NCI-H1436 (cell line): ENCODE results near the gene KRTAP4-9.
"Not testable (repeated sequence)": the region's sequence is repeated elsewhere in the genome, so short reads cannot be mapped to it uniquely, and the experiment has no call there.

Experiments used
- DNase-seq: peaks from one replicate; lab custom pipeline; 2025; lab: John Stamatoyannopoulos, UW

KRTAP4-9 gene

DNA sequence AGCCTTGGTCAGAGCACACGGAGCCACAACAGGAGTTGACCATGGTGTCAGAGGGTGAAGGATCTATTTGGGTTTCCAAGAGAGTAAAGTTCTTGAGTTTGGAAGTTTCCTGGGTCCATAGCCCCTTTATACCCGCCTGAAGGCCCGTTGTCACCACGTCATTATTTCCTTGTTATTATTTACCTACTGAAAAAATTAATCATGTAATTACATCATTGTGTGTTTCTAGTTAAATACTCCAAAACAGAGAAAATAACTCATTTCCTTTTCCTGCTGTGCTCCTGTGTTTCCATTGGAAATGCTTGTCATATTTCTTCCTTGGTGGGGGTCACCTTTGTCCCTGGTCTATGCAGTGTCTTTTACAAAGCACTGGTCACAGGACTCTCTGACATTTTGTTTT, 7.1 kb upstream of the KRTAP4-9 start, which contains the start of gene KRTAP4-8:
Gene KRTAP4-8, minus strand, starts transcription at position 101 of the 400 bp plus-strand sequence. Its CDS starts 58 bp downstream, at position 43.
- no peak for DNase-seq

DNA sequence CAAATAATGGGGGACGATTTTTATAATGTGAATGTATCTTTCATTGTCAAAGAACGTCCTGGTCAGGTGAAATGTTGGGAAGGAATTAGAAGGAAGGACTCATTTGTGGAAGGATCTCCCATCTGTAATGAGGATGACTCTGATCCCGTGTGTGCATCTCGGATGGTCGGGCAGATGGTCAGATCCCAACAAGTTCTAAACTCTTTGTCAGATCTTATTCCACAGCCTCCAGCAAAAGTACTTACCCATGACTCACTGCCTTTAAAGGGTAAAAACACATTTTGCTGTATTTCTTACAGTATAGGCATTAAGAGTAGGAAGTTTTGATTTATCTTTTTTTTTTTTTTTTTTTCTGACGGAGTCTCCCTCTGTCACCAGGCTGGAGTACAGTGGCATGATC, 6.7 kb upstream of the KRTAP4-9 start:
- no peak for DNase-seq

DNA sequence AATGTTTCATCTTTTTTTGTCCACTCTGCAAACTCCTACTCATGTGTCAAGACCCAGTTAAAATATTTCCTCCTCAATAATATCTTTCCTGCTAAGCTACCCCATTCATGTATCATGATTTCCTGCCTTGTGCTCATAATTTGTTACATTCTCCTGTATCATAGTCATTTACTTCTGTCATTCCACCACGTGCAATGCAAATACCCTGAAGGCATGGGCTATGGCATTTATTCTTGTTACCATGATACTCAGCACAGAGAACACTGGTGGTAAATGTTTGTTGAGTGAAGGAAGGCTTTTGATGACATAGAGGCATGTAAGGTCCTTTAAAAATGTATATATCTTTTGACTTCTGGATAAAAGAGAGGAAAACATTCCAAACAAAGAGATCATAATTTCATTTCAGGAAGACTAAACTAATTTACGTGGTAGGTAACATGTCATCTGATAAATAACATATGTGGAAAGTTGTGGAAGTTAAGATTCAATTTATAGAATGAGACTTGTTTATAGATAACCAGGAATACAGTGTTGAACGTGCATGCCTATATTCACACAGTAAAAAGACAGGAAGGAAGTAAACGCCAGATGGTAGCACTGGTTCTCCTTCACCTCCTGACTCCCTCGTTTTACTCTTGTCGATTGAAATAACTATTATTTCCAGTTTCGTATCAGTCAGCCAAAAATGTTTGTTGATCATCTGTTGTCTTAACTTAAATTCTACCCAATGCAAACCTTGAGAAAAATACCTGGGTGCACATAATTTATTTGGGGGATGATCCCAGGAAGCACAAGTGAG, 5.3 kb upstream of the KRTAP4-9 start:
- DNase-seq = not testable (repeated sequence)

DNA sequence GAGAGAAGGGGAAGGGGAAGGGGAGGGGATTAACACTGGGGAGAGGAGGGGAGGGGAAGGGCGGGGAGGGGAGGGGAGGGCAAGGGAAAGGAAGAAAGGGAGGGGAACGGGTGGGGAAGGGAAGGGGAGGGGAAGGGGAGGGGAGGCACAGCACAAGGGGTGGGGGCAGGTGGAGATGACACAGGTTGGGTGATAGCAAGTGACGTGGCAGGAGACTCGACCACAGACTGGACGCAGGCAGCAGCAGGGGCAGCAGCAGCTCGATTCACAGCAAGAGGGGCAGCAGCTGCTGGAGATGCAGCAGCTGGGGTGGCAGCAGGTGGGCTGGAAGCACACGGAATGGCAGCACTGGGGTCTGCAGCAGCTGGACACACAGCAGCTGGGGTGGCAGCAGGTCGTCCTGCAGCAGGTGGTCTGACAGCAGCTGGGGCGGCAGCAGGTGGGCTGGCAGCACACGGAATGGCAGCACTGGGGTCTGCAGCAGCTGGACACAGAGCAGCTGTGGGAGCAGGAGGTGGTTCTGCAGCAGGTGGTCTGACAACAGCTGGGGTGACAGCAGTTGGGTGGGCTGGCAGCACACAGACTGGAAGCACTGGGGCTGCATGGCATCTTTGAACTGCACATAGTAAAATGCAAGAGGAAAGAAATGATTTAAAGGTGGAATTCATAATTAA, 3.5 kb upstream of the KRTAP4-9 start, which contains the start of gene KRTAP4-16:
Gene KRTAP4-16, minus strand, starts transcription at position 624 of the 674 bp plus-strand sequence. Its CDS starts 0 bp downstream, at position 624.
- DNase-seq = no peak

DNA sequence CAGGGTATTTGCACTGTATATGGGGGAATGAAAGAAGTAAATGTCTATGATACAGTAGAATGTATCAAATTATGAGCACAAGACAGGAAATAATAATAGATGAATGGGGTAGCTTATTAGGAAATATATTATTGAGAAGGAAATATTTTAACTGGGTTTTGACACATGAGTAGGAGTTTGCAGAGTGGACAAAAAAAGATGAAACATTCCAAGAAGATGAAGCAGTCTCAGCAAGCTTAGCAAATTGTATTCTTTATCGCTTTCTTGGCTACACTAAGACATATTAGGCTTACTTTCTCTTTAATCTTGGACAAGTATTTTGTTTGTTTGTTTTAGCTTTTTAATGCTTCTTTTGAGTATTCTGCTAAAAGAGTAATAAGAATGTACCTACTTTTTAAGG, 1.3 kb upstream of the KRTAP4-9 start:
- DNase-seq = no peak

DNA sequence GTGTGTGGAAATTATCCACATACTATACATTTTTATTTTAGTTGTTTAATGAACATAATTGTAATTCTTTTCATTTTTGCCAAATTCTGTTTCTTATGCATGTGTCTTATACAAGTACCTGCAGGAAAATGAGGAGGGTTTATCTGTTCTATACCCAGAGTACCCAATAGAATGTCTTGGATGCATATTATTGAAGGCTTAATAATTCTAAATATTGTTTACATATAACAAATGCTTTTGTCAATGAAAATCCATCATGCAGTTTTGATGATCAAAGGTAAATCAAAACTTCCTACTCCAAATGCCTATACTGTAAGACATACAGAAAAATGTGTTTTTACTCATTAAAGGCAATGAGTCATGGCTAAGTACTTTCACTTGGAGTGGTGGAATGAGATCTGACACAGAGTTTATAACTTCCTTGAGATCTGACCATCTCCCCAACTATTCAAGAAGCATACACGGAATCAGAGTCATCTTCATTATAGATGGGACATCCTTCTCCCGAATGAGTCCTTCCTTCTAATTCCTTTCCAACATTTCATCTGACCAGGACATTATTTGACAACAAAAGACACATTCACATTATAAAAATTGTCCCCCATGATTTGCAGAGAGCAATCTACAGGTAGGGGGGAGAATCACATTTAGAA, 677 bp upstream of the KRTAP4-9 start:
- DNase-seq = not testable (repeated sequence)

DNA sequence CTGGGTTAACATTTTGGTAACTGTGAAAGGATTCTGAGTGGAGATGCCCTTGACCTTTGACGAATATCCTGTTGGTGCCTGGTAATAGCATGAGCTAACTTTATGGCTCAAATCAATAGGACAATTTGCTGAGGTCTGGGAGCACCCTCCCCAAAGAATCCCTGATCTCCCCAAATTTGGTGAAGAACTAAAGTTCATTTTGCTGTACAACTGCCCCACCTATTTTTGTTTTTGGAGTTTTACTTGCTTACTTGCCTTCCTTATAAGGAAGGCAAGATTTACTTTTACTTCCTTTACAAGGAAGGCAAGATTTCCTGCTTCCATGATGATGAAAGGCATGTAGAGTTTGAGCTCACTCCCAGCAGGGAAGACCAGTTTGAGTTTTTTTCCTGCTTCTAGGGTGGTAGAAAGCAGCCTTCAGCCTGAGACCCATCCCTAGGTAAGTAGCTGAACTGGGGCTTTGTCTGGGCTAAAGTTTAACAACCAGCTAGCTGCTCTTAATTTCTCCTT, 2.8 kb downstream of the KRTAP4-9 start:
- DNase-seq = no peak

DNA sequence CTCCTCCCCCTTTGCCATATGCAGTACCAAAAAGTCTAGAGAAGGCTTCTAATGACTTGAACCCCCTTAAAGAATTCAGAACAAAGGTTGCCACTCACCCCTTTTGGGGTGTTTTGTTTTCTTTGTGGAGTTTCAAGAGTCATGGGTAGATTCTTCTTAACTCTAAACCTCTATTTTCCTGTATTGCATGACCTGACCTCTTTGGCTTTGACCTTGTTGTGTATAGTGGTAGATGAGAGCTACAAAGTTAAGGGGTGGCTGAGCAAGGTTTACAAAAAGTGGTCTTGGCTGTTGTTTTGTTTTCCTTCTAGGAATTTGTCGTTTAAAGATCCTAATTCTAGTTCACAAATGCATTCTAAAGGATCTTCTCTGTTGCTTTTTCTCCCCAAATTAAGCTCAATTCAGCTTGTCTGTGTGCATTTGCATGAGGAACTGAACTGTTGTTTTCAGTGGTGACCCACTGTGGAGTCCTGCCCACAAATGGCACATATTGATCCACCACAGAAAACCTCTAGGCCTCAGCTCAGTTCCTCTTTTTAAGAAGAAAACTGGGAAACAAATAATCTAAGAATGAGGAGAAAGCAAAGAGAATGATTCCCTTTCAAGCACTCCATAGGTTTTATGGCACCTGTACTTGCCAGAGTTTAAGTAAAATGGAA, 3.7 kb downstream of the KRTAP4-9 start:
- not testable (repeated sequence) for DNase-seq

DNA sequence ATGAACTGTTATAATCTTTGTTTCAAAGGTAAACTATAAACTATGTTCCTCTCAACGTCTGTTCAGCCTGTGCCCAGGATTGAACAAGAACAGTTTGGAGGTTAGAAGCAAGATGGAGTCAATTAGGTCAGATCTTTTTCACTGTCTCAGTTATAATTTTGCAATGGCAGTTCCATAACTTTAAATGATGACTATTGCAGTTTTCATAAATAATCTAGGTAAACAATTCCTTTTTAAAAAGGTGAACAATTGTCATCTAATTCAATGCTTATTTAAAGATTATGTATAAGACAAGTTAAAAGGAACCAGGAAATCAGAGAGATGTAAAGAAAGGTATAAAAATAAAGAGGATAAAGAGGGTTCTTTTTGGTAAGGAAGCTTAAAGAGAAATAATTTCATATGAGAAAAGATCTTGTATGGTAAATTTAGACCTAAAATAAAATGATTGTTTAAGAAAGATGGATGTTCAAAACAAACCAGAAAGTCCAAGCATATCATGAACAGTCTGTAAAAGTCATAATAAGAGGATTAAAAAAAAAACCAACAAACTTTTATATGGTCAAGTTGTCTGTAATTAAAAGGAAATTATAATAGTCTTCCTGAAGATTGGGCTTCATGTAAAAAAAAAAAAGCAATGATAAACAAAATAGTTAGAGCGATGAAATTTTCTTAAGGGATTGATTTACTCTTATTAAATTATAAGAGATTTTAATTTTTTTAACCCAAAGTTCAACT, 6.1 kb downstream of the KRTAP4-9 start:
- DNase-seq = no peak

DNA sequence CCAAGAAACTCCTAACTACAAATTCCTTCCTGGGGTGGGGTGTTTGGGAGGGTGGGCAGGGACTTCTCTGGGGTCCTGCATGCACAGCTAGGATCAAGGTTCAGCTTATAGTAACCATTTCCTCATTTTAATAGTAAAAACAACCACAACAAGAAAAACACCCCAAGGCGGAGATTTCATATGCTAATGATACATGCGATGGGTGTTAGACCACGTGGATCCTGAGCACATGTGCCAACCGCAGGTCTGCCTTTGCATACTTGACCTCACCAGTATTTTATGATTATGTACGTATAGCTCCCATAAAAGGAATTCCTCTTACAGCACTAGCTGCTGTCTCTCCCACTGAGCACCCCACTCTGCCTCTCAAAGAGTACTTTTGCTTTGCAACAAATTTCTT, 11.1 kb downstream of the KRTAP4-9 start:
- no peak for DNase-seq

DNA sequence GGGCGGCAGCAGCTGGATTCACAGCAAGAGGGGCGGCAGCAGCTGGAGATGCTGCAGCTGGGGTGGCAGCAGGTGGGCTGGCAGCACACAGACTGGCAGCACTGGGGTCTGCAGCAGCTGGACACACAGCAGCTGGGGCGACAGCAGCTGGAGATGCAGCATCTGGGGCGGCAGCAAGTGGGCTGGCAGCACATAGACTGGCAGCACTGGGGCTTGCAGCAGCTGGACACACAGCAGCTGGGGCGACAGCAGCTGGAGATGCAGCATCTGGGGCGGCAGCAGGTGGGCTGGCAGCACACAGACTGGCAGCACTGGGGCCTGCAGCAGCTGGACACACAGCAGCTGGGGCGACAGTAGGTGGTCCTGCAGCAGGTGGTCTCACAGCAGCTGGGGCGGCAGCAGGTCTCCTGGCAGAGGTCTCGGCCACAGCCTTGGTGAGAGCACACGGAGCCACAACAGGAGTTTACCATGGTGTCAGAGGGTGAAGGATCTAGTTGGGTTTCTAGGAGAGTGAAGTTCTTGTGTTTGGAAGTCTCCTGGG, 12.7 kb downstream of the KRTAP4-9 start, which contains the start of gene KRTAP4-11:
Gene KRTAP4-11, minus strand, starts transcription at position 528 of the 541 bp plus-strand sequence. Its CDS starts 58 bp downstream, at position 470.
- DNase-seq = not testable (repeated sequence)

DNA sequence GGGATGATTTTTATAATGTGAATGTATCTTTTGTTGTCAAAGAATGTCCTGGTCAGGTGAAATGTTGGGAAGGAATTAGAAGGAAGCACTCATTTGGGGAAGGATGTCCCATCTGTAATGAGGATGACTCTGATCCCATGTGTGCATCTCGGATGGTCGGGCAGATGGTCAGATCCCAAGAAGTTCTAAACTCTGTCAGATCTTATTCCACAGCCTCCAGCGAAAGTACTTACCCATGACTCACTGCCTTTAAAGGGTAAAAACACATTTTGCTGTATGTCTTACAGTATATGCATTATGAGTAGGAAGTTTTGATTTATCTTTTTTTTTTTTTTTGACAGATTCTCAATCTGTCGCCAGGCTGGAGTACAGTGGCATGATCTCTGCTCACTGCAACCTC, 13.5 kb downstream of the KRTAP4-9 start:
- DNase-seq = no peak

DNA sequence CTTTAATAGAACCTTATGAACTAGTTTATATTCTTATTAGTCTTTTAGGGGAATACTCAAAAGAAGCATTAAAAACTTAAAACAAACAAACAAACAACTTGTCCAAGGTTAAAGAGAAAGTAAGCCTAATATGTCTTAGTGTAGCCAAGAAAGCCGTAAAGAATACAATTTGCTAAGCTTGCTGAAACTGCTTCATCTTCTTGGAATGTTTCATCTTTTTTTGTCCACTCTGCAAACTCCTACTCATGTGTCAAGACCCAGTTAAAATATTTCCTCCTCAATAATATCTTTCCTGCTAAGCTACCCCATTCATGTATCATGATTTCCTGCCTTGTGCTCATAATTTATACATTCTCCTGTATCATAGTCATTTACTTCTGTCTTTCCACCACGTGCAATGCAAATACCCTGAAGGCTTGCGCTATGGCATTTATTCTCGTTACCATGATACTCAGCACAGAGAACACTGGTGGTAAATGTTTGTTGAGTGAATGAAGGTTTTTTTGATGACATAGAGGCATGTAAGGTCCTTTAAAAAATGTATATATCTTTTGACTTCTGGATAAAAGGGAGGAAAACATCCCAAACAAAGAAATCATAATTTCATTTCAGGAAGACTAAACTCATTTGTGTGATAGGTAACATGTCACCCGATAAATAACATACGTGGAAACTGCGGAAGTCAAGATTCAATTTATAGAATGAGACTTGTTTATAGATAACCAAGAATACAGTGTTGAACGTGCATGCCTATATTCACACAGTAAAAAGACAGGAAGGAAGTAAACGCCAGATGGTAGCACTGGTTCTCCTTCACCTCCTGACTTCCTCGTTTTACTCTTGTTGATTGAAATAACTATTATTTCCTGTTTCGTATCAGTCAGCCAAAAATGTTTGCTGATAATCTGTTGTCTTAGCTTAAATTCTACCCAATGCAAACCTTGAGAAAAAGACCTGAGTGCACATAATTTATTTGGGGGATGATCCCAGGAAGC, 14.8 kb downstream of the KRTAP4-9 start:
- DNase-seq = not testable (repeated sequence)

DNA sequence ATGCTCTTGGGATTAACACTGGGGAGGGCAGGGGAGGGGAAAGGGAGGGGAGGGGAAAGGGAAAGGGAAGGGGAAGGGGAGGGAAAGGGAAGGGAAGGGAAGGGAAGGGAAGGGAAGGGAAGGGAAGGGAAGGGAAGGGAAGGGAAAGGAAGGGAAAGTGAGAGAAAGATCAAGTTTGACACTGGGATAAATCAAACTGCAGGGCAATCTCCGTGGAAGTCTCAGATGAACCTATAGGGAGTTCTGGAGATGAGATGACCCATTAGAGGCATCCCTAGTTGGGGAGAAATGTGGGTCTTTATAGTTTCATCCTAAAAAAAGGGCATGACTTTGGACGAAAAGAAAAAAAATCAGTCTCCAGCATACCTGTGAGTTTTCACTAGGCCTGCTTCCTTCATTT, 16.6 kb downstream of the KRTAP4-9 start:
- no peak for DNase-seq

DNA sequence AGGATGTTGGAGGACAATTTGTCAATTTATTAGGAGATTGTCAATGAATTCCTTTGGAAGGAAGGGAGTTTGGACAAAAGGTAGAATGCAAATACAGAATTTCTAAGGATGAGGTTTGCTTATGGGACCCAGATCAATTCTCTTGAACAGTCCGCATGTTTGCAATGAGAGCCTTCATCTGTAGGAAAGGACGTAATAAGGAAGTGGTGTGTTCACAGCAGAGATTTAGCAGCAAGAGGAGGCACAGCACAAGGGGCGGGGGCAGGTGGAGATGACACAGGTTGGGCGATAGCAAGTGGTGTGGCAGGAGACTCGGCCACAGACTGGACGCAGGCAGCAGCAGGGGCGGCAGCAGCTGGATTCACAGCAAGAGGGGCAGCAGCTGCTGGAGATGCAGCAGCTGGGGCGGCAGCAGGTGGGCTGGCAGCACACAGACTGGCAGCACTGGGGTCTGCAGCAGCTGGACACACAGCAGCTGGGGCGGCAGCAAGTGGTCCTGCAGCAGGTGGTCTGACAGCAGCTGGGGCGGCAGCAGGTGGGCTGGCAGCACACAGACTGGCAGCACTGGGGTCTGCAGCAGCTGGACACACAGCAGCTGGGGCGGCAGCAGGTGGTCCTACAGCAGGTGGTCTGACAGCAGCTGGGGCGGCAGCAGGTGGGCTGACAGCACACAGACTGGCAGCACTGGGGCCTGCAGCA, 18.3 kb downstream of the KRTAP4-9 start:
- not testable (repeated sequence) for DNase-seq

DNA sequence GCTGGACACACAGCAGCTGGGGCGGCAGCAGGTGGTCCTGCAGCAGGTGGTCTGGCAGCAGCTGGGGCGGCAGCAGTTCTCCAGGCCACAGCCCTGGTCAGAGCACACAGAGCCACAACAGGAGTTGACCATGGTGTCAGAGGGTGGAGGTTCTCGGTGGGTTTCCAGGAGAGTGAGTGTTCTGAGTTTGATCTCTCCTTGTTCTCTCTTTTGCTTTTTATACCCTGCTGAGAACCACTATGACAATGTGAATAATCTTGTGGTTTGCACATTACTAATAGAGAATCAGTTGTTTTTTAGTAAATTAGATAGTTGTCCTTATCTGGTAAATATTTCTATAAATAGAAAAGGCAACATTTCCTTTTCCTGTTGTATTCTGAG, 18.8 kb downstream of the KRTAP4-9 start, which contains the start of gene KRTAP4-12:
Gene KRTAP4-12, minus strand, starts transcription at position 192 of the 381 bp plus-strand sequence. Its CDS starts 60 bp downstream, at position 132.
- not testable (repeated sequence) for DNase-seq

DNA sequence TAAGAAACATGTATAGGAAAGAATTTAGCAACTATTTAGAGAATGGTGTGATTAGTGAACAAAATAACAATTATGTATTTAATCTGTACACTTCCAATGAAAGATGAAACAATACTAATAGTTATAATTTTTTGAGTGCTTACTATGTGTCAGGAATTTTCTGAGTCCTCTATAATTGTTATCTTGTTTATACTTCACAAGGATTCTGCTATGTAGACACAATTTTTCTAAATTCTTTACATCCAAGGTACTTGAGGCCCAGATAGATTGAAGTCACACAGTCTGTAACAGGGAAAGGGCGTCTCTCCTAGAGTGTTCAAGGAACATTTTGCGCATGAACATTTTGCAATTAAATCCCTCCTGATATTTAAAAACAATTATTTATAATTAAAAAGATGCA, 19.9 kb downstream of the KRTAP4-9 start:
- DNase-seq = no peak

DNA sequence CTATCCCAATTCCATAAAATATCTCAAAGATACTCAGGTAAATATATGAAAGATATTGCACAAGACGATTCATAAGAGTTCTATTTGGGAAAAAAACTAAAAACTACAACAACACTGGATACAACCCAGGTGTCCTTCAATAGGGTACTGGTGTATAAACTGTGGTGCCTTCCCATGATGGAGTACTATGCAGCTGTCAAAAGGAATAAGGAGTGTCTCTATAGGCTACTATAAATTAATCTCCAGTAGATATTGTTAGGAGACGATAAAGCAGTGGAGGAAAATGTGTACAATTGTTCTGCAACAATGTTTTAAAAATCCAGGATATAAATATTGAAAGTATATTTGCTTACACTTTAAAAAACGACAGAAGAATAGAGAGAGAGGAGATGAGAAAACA, 21.2 kb downstream of the KRTAP4-9 start:
- no peak for DNase-seq

DNA sequence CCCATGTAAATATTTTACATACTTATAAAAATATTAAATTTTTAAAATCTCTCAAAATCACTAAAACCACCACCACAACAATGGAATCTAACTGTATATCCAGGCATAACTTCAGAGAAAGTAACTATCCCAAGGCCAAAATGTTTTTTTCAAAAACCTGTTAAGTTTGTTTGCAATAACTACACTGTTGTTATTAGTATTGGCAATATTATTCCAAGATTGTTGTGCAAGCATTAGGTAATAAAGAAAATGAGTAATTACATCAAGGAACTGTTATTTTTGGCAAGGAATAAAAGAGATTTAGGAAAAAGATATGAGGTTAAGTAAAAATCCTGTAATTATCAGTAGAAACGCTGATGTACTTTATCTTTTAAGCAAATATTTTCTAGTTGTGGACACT, 22.2 kb downstream of the KRTAP4-9 start:
- DNase-seq = no peak
